SK-N-DZ (cell line): ENCODE measurements around the gene TBC1D4.
"Not testable (repeated sequence)": the region's sequence is repeated elsewhere in the genome, so short reads cannot be mapped to it uniquely, and the experiment has no call there.

Experiments used
- DNase-seq: peaks from one replicate; pipeline ENCODE4 v3.0.0-alpha.2; 2015; ENCODE audit warnings: low spot score

The TBC1D4 gene

DNA sequence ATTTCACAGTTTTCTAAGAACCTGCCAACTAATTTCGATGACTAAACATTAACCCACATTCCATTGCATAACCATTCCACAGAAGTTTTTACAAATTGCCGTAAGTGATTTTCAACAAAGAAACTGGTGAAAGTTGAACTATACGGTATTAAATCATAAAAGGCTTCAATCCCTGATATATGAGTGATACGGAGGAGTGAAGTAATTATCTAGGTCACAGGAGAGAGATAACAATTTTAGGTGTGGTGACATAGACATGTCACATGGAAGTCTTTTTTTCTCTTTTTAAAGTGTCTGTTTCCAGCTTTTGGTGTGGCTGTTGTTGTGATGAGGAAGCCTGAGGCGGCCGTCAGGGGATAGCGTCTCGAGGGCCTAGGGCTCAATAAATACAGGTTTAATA is 29.4 kb downstream of the TBC1D4 start:
- DNase-seq = no peak

GRCh38 chr13:75447493-75447892 is 34.5 kb downstream of the TBC1D4 start:
- DNase-seq = no peak

DNA sequence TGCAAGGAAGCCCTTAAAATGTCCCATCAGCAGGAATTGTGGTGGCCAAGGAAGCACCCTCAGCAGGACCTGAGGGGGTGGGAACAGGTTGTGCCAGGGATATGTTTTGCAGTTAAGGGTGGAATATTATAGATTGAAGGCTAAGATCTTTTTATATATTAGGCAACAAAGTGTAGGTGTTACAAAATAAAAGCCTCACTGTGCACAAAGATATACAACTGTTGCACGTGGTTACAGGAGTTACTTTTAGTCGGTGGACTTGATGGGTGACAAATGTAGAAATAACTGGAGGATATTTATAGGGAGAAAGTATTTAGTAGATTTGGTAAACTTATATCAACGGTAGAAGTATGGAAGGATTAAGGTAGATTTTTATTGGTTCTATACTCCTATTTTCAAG is 35.1 kb downstream of the TBC1D4 start:
- DNase-seq = no peak

DNA sequence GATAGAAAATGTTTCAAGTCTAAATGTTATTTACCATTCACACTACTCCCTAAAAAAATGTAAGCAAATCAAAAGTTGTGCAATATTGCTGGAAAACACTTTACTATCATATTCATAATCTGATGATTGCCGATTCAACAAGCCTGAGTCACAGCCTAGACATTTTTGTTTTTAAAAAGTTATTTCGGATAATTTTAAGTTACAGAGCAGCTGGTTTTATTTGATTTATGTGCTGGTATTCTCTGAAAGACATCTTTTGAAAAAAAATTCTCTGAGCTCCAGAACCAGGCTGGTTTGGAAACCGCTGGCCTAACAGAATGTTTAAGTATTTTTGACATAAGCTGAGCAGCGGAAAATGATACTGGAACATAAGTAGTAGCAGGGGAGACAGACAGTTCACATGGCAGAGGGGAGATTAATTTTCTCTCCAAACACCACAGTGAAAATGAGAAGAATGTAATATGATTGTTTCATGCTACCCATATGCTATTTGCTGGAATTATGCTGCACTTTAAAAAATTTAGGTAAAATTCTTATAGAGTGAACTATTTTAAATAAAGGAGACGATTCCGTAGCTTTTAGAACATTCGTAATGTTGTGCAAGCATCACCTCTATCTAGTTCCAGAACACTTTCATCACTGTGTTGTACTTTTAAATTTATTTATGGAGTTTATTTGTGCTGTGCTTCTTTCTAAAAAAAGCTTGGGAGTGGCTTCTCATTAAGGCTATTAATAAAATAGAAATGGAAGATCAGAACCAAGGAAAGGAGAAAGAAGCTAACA is 36.1 kb downstream of the TBC1D4 start:
- no peak for DNase-seq

GRCh38 chr13:75444016-75444415 is 38.0 kb downstream of the TBC1D4 start:
- no peak for DNase-seq

- DNase-seq = no peak
Measured at GRCh38 chr13:75443356-75443958, 38.5 kb downstream of the TBC1D4 start.

DNA sequence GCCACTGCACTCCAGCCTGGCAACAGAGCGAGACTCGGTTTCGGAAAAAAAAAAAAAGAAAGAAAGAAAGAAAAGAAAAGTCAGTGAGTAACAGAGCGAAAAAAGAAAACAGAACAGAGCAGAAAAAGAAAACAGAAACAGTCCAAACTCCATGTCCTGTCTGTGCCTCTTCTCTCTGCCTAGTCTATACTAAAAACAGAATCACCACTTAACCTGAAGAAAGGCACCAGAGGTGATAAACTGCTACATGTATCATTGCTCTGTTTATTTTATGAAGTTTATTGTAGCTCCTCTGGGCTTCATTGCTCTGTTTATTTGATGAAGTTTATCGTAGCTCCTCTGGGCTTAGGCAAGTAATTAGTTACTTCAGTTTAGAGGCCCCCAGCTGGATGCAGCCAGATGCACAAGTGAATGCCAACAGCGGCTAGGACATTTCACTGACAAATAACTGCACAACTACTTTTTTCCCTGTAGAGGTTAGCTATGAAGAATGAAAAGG is 39.2 kb downstream of the TBC1D4 start:
- DNase-seq = no peak

DNA sequence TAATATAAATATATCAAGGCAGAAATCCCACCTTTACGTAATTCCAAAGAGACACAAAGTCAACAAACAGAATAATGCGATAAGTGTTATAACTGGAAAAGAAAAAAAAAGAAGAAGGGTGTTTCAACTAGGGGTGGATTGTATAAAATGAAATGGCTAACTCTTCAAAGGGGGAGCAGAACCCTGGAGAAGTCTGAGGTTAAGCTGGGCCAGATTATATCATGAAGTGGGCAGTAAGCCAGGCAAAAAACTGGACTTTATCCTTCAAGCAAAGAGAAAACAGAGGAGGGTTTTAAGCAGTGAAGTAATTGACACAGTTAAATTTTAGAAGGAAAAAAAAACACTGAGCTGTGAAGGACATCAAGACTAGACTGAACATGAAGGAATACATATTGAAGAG is 41.9 kb downstream of the TBC1D4 start:
- no peak for DNase-seq

DNA sequence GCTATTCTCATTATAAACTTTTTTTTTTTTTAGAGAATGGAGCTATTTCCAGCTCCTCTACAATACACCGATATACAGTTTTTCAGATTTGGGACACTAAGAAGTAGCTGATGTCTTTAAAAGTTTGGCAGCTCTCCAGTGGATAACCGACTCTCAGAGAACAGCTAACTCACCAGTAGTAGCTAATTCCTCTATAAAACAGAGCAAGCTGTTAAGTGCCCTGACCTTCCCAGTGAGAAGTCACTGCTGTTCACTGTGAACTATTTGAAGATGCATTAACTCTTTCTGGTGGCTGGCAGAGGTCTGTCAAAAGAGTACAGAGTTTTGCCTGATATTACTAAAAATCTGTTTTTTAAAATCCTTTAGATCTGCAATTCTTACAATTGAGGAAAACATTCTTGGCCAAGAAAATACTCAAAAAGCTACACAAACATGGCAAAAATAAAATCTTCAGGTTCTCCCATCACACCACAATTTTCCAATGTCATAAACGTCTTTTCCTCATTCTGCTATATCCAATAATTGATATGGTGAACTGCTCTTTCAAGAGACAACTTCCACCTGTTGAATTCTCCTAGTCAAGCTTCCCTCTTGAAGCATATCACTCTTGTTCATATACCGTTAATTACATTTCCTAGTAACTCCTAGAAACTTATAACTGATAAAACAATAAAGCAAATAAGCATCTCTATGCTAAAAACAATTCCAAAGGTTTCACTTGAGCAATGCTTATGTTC is 44.2 kb downstream of the TBC1D4 start:
- DNase-seq = no peak

DNA sequence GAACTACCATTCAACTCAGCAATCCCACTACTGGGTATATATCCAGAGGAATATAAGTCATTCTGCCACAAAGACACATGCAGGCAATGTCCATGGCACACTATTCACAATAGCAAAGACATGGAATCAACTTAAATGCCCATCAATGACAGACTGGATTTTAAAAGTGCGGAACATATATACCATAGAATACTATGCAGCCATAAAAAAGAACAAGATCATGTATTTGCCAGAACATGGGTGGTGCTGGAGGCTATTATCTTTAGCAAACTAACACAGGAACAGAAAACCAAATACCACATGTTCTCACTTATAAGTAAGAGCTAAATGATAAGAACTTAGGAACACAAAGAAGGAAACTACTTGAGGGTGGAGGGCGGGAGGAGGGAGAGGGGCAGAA is 47.8 kb downstream of the TBC1D4 start:
- DNase-seq = not testable (repeated sequence)

DNA sequence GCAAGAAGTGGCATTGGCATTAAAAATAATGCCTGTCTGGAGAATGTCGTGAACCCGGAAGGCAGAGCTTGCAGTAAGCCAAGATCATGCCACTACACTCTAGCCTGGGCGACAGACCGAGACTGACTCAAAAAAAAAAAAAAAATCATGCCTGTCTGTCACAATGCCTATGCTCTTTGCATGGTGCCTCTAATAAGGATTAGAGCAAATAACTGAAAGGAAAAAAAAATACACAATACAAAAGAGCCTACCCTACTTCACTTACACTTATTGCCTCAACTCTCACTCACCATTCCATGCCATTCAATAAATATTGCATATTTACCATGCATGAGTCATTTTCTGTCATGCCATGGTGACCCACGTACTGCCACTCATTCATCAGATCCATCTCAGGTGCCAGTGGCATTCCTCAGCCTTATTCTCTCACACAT is 49.1 kb downstream of the TBC1D4 start:
- no peak for DNase-seq

DNA sequence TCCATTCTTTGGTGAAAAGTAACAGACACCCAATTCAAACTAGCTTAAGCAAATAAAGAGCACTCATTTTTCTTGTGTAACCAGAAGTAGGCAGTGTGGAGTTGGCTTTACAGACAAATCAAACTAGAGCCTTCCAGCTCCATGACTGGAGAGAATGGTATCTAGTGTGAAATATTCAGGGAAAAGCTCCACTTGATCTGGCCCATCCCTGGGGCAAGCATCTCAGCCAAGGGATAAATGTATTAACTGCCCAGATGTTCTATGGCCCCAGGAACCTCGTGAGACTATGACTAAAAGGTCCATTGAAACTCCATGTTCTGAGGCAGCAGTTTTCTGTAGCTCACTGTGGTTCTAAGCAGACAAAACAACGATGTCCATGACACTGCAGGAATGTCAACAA is 49.9 kb downstream of the TBC1D4 start:
- no peak for DNase-seq

DNA sequence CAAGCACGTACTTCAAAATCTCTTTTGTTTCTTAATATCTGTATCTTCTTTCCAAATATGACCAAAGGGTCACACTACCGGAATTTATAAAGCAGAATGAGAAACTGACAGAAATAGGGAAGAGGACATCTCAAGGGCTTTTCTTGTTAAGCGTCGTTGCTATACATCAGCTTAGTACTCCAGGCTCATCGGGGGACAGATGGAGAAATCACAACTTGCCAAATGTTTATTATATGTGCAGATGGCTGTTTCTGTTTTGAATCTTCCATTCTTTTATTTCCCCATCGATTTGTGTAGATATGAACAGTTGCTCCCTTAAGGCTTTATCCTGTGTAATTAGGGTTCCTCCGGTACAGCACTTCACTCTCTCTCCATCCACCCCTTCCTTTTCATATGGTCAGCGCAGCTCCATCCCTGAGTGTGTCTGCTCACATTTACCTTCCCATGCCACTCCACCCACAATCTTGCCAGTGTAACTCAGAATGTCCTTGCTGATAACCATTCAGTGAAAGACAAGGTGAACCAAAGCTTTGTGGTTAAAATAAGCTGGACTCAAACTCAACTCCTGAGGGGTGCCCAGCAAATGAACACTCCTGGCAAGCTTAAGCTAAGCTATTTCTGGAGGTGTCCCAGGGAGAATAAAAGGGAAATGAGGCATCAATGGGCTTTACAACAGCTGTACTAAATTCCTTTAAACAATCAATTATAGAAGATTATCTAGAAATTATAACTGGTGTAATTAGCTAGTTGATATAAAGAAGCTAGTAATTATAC is 51.3 kb downstream of the TBC1D4 start:
- no peak for DNase-seq

DNA sequence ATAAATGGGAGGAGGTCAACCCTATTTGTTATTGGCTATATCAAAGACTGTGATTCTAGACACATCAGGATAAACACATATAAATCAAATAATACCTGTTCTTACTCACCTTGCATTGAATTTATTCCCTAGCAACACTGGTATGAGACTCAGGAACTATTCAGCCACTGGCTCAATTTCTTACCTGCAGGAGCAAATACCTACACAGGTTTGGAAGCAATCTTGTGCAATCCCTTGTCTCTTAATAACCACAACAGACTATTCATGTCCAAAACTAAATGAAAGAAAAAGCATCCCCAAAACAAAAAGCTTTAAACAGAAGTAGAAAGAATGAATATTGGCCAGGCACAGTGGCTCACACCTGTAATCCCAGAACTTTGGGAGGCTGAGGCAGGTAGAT is 55.5 kb downstream of the TBC1D4 start:
- no peak for DNase-seq

DNA sequence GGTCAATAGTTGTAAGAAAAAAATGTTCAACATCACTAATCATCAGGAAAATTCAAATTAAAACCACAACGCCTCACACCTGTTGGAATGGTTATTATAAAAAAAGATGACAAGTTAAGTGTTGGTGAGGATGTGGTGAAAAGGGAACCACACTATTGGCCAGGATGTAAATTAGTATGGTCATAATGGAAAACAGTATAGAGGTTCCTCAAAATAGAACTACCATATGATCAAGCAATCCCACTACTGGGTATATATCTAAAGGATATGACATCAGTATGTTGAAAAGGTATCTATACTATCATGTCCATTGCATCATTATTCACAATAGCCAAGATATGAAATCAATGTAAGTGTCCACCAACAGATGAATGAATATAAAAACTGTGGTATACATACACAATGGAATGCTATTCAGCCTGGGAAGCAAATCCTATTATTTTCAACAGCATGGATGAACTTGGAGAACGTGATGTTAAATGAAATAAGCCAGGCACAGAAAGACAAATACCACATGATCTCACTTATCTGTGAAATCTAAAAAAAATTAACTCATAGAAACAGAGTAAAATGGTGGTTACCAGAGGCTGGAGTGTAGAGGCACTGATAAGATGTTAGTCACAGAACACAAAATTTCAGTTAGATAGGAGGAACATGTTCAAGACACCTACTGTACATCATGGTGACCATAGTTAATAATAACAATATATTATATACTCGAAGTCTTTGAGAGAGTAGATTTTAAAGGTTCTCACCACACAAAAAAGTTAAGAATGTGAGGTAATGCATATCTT is 56.6 kb downstream of the TBC1D4 start:
- DNase-seq = peak; percentile 57

DNA sequence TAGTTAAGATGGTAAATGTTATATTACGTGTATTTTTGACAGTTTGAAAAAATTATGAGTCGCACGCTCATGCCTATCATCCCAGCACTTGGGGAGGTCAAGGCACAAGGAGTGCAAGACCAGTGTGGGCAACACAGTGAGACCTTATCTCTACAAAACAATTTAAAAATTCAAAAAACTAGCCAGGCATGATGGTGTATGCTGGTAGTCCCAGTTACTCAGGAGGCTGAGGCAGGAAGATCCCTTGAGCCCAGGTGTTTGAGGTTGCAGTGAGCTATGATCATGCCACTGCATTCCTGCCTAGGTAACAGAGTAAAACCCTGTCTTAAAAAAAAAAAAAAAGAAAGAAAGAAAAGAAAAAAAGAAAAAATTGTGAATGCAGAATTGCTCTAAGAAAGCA is 58.0 kb downstream of the TBC1D4 start:
- no peak for DNase-seq

DNA sequence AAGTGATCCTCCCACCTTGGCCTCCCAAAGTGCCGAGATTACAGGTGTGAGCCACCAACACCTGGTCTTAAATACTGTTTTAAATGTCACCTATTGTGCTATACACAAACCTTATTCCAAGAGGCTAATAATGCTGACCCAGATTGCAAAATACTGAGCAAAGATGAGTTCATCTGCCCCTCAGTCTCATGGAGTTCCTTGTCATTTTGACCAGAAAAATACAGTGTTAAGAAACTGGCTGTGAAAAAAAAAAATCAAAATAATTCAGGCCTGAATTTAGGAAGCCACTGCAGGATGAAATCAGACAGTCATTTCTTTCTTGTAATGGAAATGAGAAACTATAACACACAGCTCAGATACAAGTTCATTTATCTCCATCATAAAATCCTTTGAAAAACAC is 59.9 kb downstream of the TBC1D4 start:
- DNase-seq = no peak

- DNase-seq = no peak
Measured at GRCh38 chr13:75421133-75421532, 60.8 kb downstream of the TBC1D4 start.

DNA sequence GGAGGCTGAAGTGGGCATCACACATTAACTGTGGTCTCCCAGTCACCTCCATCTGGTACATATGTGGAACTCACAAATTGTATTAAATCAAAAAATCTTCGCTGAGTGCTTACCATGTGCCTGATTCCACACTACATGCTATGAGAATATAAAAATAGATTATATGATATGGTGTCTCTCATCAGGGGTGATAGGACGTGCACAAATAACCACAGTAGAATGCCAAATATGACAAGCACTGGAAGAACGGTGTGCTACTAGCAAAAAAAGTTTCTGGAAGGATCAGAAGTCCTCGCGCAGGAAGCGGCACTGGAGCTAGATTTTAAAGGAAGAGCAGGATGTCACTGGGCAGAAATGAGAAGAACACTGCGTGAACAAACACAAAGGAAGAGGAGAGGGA is 62.3 kb downstream of the TBC1D4 start:
- DNase-seq = no peak

- DNase-seq = no peak
Measured at GRCh38 chr13:75418997-75419396, 63.0 kb downstream of the TBC1D4 start.
